Measurements from ENCODE around the gene SLC12A1.

The SLC12A1 gene

GRCh38 chr15:48185529-48185928 lies 20.6 kb upstream of the SLC12A1 start:
- H3K27ac ChIP-seq: no peak overlapping the region
- no peak for TF ChIP-seq CTCF (IDR thresholded peaks at IDR 0.05)
- H3K4me1 ChIP-seq (ENCODE audit: control insufficient read depth in 1 of 2, insufficient read depth in 1 of 2, low read depth in 1 of 2, low read length in 1 of 2): no peaks in the 10 kb centered on the region
- no peaks in the 10 kb centered on the region for H3K36me3 ChIP-seq
- H3K9me3 ChIP-seq: no peaks in the 10 kb centered on the region
- H3K27me3 ChIP-seq: peaks cover 62% of the 10 kb centered on the region
- no peak overlapping the region for H3K4me3 ChIP-seq (ENCODE audit: low read depth in 1 of 2, low read length in 1 of 2)

GRCh38 chr15:48186271-48186670 lies 19.8 kb upstream of the SLC12A1 start:
- TF ChIP-seq CTCF (IDR thresholded peaks at IDR 0.05): no peak
- Histone ChIP-seq H3K27me3 (peaks cover 63% of the 10 kb centered on the region), H3K4me3 (ENCODE audit: low read depth in 1 of 2, low read length in 1 of 2) (no peak overlapping the region), H3K4me1 (ENCODE audit: control insufficient read depth in 1 of 2, insufficient read depth in 1 of 2, low read depth in 1 of 2, low read length in 1 of 2) (no peaks in the 10 kb centered on the region), H3K36me3 (no peaks in the 10 kb centered on the region), H3K9me3 (no peaks in the 10 kb centered on the region), H3K27ac (no peak overlapping the region)

- no peaks in the 10 kb centered on the region for H3K36me3 ChIP-seq
- no peak overlapping the region for H3K27ac ChIP-seq
- TF ChIP-seq CTCF (IDR thresholded peaks at IDR 0.05): no peak
- peaks cover 62% of the 10 kb centered on the region for H3K27me3 ChIP-seq
- no peak overlapping the region for H3K4me3 ChIP-seq (ENCODE audit: low read depth in 1 of 2, low read length in 1 of 2)
- no peaks in the 10 kb centered on the region for H3K4me1 ChIP-seq (ENCODE audit: control insufficient read depth in 1 of 2, insufficient read depth in 1 of 2, low read depth in 1 of 2, low read length in 1 of 2)
- no peaks in the 10 kb centered on the region for H3K9me3 ChIP-seq
Measured at GRCh38 chr15:48190932-48191573, 15.0 kb upstream of the SLC12A1 start.

- Histone ChIP-seq H3K36me3 (no peaks in the 10 kb centered on the region), H3K4me1 (ENCODE audit: control insufficient read depth in 1 of 2, insufficient read depth in 1 of 2, low read depth in 1 of 2, low read length in 1 of 2) (no peaks in the 10 kb centered on the region), H3K27me3 (peaks cover 60% of the 10 kb centered on the region), H3K27ac (no peak within 1 kb of the TSS), H3K4me3 (ENCODE audit: low read depth in 1 of 2, low read length in 1 of 2) (no peak within 1 kb of the TSS), H3K9me3 (no peaks in the 10 kb centered on the region)
- no peak for TF ChIP-seq CTCF (IDR thresholded peaks at IDR 0.05)
Measured at GRCh38 chr15:48191574-48192225, 14.4 kb upstream of the SLC12A1 start, which contains the start of gene CTXN2. CTXN2 (plus strand) TSS chr15:48191665; CDS start chr15:48201301, 9,636 bp downstream.

GRCh38 chr15:48202068-48202467 lies 4.0 kb upstream of the SLC12A1 start:
- Histone ChIP-seq H3K4me3 (ENCODE audit: low read depth in 1 of 2, low read length in 1 of 2) (no peak overlapping the region), H3K4me1 (ENCODE audit: control insufficient read depth in 1 of 2, insufficient read depth in 1 of 2, low read depth in 1 of 2, low read length in 1 of 2) (no peaks in the 10 kb centered on the region), H3K36me3 (no peaks in the 10 kb centered on the region), H3K27ac (no peak overlapping the region), H3K27me3 (peaks cover 39% of the 10 kb centered on the region), H3K9me3 (no peaks in the 10 kb centered on the region)
- TF ChIP-seq CTCF (IDR thresholded peaks at IDR 0.05): no peak
